ENCODE results near the gene TAGLN2.

DNA sequence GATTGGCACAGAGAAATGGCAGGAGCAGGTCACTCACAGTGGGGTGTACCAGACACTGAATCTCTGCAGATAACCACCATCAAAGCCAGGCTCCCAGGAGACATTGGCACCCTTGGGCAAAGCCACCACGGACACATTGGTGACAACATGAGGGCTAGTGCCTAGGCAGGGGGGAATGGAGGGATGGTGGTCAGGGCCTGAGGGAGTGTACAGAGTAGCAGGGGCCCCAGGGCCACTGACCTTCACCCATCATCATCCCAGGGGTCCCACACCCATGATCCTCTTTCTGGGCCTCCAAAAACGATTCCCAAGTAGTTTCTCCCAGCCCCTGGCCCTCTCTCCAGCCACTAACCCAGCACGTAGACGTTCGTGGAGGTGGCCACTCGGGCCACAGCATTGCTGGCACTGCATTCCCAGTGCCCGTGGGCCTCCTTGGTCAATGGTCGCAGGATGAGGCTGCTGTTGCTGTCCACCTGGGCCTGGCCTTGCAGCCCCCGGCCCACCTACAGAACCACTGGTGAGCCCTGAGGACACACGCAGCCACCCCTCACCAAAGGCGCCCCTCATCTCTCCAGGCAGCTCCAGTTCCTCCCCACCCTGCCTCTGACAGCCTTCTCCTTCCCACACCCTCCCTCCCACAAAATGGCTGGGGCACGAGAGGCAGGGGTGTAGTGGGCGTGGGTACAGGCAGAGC is 5.9 kb upstream of the TAGLN2 start:
- TF ChIP-seq, protein P1, sequence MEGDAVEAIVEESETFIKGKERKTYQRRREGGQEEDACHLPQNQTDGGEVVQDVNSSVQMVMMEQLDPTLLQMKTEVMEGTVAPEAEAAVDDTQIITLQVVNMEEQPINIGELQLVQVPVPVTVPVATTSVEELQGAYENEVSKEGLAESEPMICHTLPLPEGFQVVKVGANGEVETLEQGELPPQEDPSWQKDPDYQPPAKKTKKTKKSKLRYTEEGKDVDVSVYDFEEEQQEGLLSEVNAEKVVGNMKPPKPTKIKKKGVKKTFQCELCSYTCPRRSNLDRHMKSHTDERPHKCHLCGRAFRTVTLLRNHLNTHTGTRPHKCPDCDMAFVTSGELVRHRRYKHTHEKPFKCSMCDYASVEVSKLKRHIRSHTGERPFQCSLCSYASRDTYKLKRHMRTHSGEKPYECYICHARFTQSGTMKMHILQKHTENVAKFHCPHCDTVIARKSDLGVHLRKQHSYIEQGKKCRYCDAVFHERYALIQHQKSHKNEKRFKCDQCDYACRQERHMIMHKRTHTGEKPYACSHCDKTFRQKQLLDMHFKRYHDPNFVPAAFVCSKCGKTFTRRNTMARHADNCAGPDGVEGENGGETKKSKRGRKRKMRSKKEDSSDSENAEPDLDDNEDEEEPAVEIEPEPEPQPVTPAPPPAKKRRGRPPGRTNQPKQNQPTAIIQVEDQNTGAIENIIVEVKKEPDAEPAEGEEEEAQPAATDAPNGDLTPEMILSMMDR (IDR thresholded peaks at IDR 0.05), result no peak
- no peak for TF ChIP-seq POLR2A (IDR thresholded peaks at IDR 0.05)
